SU-DHL-6 (cell line): ENCODE results near the gene RAB37.

Source experiments
- H2AFZ ChIP-seq: fragments of 200-600 bp; sonication (generic); 2 replicates; pipeline ENCODE4 v1.6.1; 2014; ENCODE audit warnings: low read depth, mild to moderate bottlenecking, moderate library complexity, mixed read lengths, antibody characterized with exemption, low read length; ENCODE audit not compliant: severe bottlenecking
- H3F3A ChIP-seq: fragments of 200-600 bp; shearing (Covaris generic); 2 replicates; pipeline ENCODE4 v1.6.0; 2016; ENCODE audit warnings: antibody characterized with exemption, mild to moderate bottlenecking; ENCODE audit not compliant: insufficient read depth
- H3K27ac ChIP-seq: fragments of 200-600 bp; sonication (generic); 2 replicates; pipeline ENCODE4 v1.5.1; 2016; ENCODE audit warnings: low read depth, mild to moderate bottlenecking, low read length, moderate library complexity, mixed read lengths
- H3K27me3 ChIP-seq: fragments of 200-600 bp; sonication (generic), shearing (Covaris generic); 2 replicates; pipeline ENCODE4 v1.6.0; 2014; ENCODE audit warnings: mild to moderate bottlenecking, low read length
- H3K36me3 ChIP-seq: fragments of 200-600 bp; sonication (generic); 2 replicates; pipeline ENCODE4 v1.6.1; 2014; ENCODE audit warnings: mild to moderate bottlenecking, low read length, mixed read lengths
- H3K4me2 ChIP-seq: fragments of 300-600, 200-600 bp; shearing (Covaris generic), sonication (generic); 2 replicates; pipeline ENCODE4 v1.6.0; 2014; ENCODE audit warnings: low read length, low read depth, mild to moderate bottlenecking; ENCODE audit not compliant: poor library complexity, severe bottlenecking
- H3K4me3 ChIP-seq: fragments of 200-600 bp; sonication (generic); 2 replicates; pipeline ENCODE4 v1.5.1; 2014; ENCODE audit warnings: antibody characterized with exemption, low read length, mild to moderate bottlenecking, mixed read lengths; ENCODE audit not compliant: insufficient read depth, poor library complexity, severe bottlenecking
- H3K79me2 ChIP-seq: fragments of 200-600 bp; sonication (generic); 2 replicates; pipeline ENCODE4 v1.6.1; 2014; ENCODE audit warnings: mild to moderate bottlenecking, low read length, moderate library complexity; ENCODE audit not compliant: insufficient read depth
- H3K9ac ChIP-seq: fragments of 200-600 bp; sonication (generic); 2 replicates; pipeline ENCODE4 v1.7.0; 2014; ENCODE audit warnings: mild to moderate bottlenecking, low read length
- H3K9me2 ChIP-seq: fragments of 200-600 bp; sonication (generic); replicated peaks from 2 replicates; pipeline ENCODE4 v1.6.1; 2014; ENCODE audit warnings: low read length; ENCODE audit not compliant: insufficient read depth
- H3K9me3 ChIP-seq: fragments of 200-600 bp; sonication (generic); 2 replicates; pipeline ENCODE4 v1.6.1; 2014; ENCODE audit warnings: low read length, mixed read lengths; ENCODE audit not compliant: insufficient read depth
- H4K20me1 ChIP-seq: fragments of 200-600 bp; sonication (generic); 2 replicates; pipeline ENCODE4 v1.6.1; 2014; ENCODE audit warnings: low read depth, mild to moderate bottlenecking, antibody characterized with exemption, low read length, moderate library complexity, mixed read lengths
- EZH2phosphoT487 ChIP-seq: fragments of 200-600 bp; sonication (generic), shearing (Covaris generic); conservative IDR thresholded peaks from 2 replicates; pipeline ENCODE4 v1.6.1; 2018; ENCODE audit warnings: mild to moderate bottlenecking, antibody characterized with exemption, low read length, moderate library complexity, mixed read lengths
- TF ChIP-seq, protein P1 (sequence below): fragments of 200-600 bp; sonication (generic); IDR thresholded peaks from one replicate; pipeline ENCODE4 v1.5.1; 2017; ENCODE audit warnings: antibody characterized with exemption, mild to moderate bottlenecking, low read length, moderate library complexity; ENCODE audit not compliant: insufficient read depth, poor library complexity, severe bottlenecking

The RAB37 gene

GRCh38 chr17:74728033-74728701 is 8.9 kb upstream of the RAB37 start:
- H3F3A ChIP-seq, result no peaks in the 10 kb centered on the region
- no peak overlapping the region for H3K9ac ChIP-seq
- no peak for TF ChIP-seq EZH2phosphoT487
- TF ChIP-seq, protein P1, sequence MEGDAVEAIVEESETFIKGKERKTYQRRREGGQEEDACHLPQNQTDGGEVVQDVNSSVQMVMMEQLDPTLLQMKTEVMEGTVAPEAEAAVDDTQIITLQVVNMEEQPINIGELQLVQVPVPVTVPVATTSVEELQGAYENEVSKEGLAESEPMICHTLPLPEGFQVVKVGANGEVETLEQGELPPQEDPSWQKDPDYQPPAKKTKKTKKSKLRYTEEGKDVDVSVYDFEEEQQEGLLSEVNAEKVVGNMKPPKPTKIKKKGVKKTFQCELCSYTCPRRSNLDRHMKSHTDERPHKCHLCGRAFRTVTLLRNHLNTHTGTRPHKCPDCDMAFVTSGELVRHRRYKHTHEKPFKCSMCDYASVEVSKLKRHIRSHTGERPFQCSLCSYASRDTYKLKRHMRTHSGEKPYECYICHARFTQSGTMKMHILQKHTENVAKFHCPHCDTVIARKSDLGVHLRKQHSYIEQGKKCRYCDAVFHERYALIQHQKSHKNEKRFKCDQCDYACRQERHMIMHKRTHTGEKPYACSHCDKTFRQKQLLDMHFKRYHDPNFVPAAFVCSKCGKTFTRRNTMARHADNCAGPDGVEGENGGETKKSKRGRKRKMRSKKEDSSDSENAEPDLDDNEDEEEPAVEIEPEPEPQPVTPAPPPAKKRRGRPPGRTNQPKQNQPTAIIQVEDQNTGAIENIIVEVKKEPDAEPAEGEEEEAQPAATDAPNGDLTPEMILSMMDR, result no peak
- H3K4me2 ChIP-seq, result no peak overlapping the region
- no peaks in the 10 kb centered on the region for H4K20me1 ChIP-seq
- no peak overlapping the region for H3K4me3 ChIP-seq
- no peak overlapping the region for H2AFZ ChIP-seq
- H3K9me2 ChIP-seq, result no peaks in the 10 kb centered on the region
- no peak overlapping the region for H3K27ac ChIP-seq
- no peaks in the 10 kb centered on the region for H3K79me2 ChIP-seq
- no peaks in the 10 kb centered on the region for H3K36me3 ChIP-seq
- peaks cover 11% of the 10 kb centered on the region; the same call in 1 of the 2 replicates for H3K9me3 ChIP-seq
- H3K27me3 ChIP-seq, result no peaks in the 10 kb centered on the region

GRCh38 chr17:74728702-74729075 is 8.4 kb upstream of the RAB37 start:
- H2AFZ ChIP-seq, result no peak overlapping the region
- no peak for TF ChIP-seq EZH2phosphoT487
- TF ChIP-seq, protein P1, result no peak

DNA sequence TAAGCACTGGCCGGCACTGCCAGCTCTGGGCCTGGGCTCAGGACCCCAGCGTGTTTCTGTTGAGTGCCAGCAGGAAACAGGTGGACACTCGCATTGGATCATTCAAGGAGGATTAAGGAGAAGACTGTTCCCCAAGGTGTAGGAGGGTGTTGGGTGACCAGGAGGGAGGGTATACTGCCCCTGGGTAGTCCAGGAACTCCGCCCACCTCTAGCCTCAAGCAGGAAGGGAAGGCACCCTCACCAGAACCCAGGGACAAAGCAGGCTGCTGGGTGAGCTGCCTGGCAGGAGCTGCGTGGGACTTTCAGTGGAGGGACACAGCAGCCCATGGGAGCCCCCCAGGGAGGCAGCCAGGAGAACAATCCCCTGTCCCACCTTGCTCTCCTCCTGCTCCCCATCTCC is 7.7 kb upstream of the RAB37 start:
- Histone ChIP-seq H3K4me3 (no peak overlapping the region), H3K27me3 (no peaks in the 10 kb centered on the region), H3K36me3 (no peaks in the 10 kb centered on the region), H3K27ac (no peak overlapping the region), H2AFZ (no peak overlapping the region), H3F3A (no peaks in the 10 kb centered on the region), H3K9me3 (peaks cover 11% of the 10 kb centered on the region; the same call in 1 of the 2 replicates), H3K9me2 (no peaks in the 10 kb centered on the region), H4K20me1 (no peaks in the 10 kb centered on the region), H3K4me2 (no peak overlapping the region), H3K9ac (no peak overlapping the region), H3K79me2 (no peaks in the 10 kb centered on the region)
- TF ChIP-seq, protein P1, result no peak
- no peak for TF ChIP-seq EZH2phosphoT487

More at GRCh38 chr17:74728702-74729075, 8.4 kb upstream of the RAB37 start:
- H3K27me3 ChIP-seq, result no peaks in the 10 kb centered on the region
- peaks cover 11% of the 10 kb centered on the region; the same call in 1 of the 2 replicates for H3K9me3 ChIP-seq
- no peaks in the 10 kb centered on the region for H3K9me2 ChIP-seq
- no peaks in the 10 kb centered on the region for H4K20me1 ChIP-seq
- H3K36me3 ChIP-seq, result no peaks in the 10 kb centered on the region
- no peak overlapping the region for H3K27ac ChIP-seq
- H3K79me2 ChIP-seq, result no peaks in the 10 kb centered on the region
- no peak overlapping the region for H3K4me2 ChIP-seq
- no peak overlapping the region for H3K4me3 ChIP-seq
- no peaks in the 10 kb centered on the region for H3F3A ChIP-seq
- H3K9ac ChIP-seq, result no peak overlapping the region
